ENCODE results near the gene NSMF. TPM values are rescaled to one million over a fixed set of nuclear protein-coding genes. Genes with fewer than 3 reads are reported as not detected.

The NSMF gene
- total and polyA plus RNA-seq, 2 of the 8 experiments (the other 6 are each of a cell fraction or from before 2014, with no cell fraction given): 56.7 to 65.1 TPM

- TF ChIP-seq CHD7 (IDR thresholded peaks at IDR 0.05; ENCODE audit: insufficient replicate concordance, low read length): no peak
- no peak for TF ChIP-seq BCL11A (IDR thresholded peaks at IDR 0.05; ENCODE audit: low read depth in 2 of 2, low read length in 2 of 2)
- TF ChIP-seq ZNF274 (IDR thresholded peaks at IDR 0.05; ENCODE audit: borderline replicate concordance, extremely low read depth, low read length): no peak
- TF ChIP-seq PHF8 (conservative IDR thresholded peaks at IDR 0.05; ENCODE audit: low read depth, low read length): no peak
- TF ChIP-seq ATF2 (IDR thresholded peaks at IDR 0.05; ENCODE audit: low read length): no peak
- no peak for TF ChIP-seq RFX5 (IDR thresholded peaks at IDR 0.05; ENCODE audit: borderline replicate concordance, low read depth, low read length)
- TF ChIP-seq SP4 (IDR thresholded peaks at IDR 0.05; ENCODE audit: low read length): no peak
- no peak for TF ChIP-seq NANOG (IDR thresholded peaks at IDR 0.05; ENCODE audit: insufficient read depth, low read depth, low read length, poor library complexity, severe bottlenecking)
- no peak for TF ChIP-seq ASH2L (IDR thresholded peaks at IDR 0.05; ENCODE audit: low read length)
Measured at GRCh38 chr9:137490532-137491186, 31.5 kb upstream of the NSMF start (continued).

Measured in H1 (cell line).